ENCODE results near the gene CTSA.
A peak's percentile ranks its signal among the peaks of the same experiment; 100 is the strongest.

Gene CTSA

DNA sequence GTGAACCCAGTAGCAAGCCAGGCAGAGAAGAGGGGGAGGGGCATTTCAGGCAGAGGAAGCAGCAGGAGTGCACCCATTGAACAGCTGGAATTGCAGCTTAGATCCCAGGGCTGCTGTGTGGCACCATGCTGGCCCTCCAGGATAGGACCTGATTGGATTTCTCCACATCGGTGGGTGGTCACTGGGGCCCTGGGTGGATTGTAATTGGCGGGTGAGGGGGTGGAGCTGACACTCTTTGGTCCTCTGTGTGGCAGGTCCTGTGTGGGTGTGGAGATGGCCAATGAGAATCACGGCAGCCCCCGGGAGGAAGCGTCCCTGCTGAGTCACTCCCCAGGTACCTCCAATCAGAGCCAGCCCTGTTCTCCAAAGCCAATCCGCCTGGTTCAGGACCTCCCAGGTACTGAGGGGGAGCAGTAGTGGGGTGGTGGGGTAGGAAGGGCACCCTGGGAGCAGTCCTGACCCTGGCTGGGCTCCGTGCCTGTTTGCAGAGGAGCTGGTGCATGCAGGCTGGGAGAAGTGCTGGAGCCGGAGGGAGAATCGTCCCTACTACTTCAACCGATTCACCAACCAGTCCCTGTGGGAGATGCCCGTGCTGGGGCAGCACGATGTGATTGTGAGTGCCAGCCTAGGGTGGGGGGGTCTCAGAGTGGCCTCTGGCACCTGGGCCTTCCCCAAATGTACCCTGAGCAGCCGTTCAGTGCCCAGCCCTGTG is 47.7 kb downstream of the CTSA start:
- DNase-seq (ENCODE audit: low read depth in 2 of 2, low spot score in 1 of 2): no peak

- no peak for DNase-seq (ENCODE audit: low read depth in 2 of 2, low spot score in 1 of 2)
These were observed 48.9 kb downstream of the CTSA start for GRCh38 chr20:45940053-45940452.

DNA sequence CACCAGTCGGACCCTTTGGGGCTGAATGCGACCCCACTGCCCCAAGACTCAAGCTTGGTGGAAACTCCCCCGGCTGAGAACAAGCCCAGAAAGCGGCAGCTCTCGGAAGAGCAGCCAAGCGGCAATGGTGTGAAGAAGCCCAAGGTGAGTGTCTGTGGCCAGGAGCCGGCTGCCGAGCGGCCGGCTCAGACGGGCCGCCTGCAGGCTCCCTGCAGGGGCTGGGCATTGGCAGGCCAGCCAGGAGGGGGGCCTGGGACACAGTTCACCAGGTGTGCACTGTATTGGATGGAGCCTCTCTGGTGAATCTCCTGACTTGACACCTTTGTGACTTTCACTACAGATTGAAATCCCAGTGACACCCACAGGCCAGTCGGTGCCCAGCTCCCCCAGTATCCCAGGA is 49.3 kb downstream of the CTSA start:
- DNase-seq (ENCODE audit: low read depth in 2 of 2, low spot score in 1 of 2): no peak

GRCh38 chr20:45943613-45944012 is 52.5 kb downstream of the CTSA start:
- DNase-seq (ENCODE audit: low read depth in 2 of 2, low spot score in 1 of 2): no peak

DNA sequence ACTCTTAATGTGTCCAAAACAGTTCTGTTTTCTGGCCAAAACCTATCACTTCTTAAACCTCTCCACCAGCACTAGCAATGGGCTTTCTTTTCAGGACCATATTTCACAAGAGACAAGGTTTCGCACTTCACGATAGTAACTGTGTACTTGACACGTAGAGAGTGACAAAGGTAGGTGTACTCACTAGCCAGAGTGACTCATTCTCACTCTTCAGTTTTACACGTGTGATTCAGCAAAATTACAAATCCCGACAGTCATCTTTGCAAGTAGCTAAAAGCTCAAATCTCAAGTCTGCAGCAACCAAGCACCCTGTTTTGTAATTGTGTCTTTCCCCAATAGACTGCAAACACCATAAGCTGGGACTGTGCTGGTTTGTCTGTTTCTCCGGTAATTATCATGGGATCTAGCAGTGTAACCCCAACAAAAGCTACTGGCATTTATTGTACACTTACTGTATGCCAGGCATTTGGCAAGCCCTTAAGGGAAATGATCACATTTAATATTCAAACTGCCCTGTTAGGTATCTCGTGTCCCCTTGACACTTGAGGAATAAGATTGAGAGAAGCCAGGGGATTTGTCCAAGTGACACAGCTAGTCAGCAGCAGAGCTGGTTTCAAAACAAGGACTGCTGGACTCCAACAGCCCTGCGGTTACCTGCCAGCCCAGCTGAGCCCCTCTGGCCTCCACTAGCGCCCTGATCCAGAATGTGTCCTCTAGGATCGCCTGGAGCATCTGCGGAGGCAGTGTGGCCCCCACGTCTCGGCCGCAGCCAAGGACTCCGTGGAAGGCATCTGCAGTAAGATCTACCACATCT is 53.2 kb downstream of the CTSA start:
- DNase-seq (ENCODE audit: low read depth in 2 of 2, low spot score in 1 of 2): no peak

- DNase-seq (ENCODE audit: low read depth in 2 of 2, low spot score in 1 of 2): no peak
These were observed 54.0 kb downstream of the CTSA start for GRCh38 chr20:45944965-45945677.

DNA sequence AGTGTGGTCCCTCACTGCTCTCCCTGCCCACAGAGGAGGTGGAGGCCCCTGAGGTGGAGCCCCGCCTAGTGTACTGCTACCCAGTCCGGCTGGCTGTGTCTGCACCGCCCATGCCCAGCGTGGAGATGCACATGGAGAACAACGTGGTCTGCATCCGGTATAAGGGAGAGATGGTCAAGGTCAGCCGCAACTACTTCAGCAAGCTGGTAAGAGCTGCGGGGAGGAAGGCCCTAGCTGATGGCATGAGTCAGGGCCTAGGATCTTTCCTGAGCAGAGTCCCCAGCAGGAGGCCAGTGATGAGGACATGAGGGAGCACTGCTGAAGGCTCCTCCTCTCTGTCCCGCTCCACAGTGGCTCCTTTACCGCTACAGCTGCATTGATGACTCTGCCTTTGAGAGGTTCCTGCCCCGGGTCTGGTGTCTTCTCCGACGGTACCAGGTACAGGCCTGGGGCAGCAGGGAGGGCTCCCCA is 54.6 kb downstream of the CTSA start:
- DNase-seq (ENCODE audit: low read depth in 2 of 2, low spot score in 1 of 2): no peak

DNA sequence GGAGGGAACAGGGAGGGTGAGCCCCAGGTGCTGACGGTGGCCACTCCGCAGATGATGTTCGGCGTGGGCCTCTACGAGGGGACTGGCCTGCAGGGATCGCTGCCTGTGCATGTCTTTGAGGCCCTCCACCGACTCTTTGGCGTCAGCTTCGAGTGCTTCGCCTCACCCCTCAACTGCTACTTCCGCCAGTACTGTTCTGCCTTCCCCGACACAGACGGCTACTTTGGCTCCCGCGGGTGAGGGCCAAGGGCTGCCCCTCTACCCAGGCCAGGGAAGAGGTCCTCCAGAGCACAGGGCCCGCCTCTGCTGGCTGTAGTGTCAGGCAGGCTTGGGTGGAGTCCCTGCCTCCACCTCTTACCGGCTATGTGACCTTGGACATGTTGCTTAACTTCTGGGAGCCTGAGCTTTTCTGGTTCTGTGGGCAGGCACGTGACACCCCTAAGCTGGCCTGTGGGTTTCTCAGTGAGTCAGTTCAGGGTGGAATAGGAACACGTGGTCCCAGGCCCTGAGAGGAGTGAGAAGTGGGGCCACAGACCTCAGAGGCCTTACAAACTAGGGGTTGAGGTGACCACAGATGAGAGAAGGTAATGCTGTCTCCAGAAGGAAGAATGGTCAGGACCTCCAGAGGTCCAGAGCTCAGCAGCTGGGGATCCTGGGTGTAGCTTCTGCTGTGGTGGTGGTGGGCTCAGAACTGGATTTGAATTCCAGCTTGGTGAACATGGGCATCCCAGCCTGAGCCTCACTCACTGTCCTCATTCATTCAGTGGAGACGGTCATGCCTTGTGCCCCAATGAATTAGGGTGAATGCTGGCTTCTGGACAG is 55.2 kb downstream of the CTSA start:
- peak; percentile 18 to 57 for DNase-seq (ENCODE audit: low read depth in 2 of 2, low spot score in 1 of 2)

- no peak for DNase-seq (ENCODE audit: low read depth in 2 of 2, low spot score in 1 of 2)
These were observed 56.2 kb downstream of the CTSA start for GRCh38 chr20:45947110-45947866.

- no peak for DNase-seq (ENCODE audit: low read depth in 2 of 2, low spot score in 1 of 2)
These were observed 57.2 kb downstream of the CTSA start for GRCh38 chr20:45948261-45948733.
